Muscle layer of duodenum (tissue), 2 donors: ENCODE measurements around the gene BCL2L15.
A peak's percentile ranks its signal among the peaks of the same experiment; 100 is the strongest.

Source experiments
- H3K27ac ChIP-seq: one replicate; pipeline ENCODE4 v1.7.0; 2013; ENCODE audit warnings: mild to moderate bottlenecking, low read length
- H3K27me3 ChIP-seq: one replicate; pipeline ENCODE4 v1.7.0; 2013; ENCODE audit warnings: low read depth, mild to moderate bottlenecking, control low read depth, low read length
- H3K36me3 ChIP-seq, 2 donors: one replicate each; pipeline ENCODE4 v1.7.0; 2013; ENCODE audit warnings: low read length in 2 of 2, control low read depth in 1 of 2, mild to moderate bottlenecking in 1 of 2; ENCODE audit not compliant: insufficient read depth in 2 of 2, control insufficient read depth in 1 of 2
- H3K4me1 ChIP-seq, 2 donors: one replicate each; pipeline ENCODE4 v1.7.0; 2013; ENCODE audit warnings: low read length in 2 of 2, mild to moderate bottlenecking in 2 of 2, control low read depth in 1 of 2, moderate library complexity in 1 of 2; ENCODE audit not compliant: insufficient read depth in 2 of 2, control insufficient read depth in 1 of 2
- H3K4me3 ChIP-seq, 2 donors: one replicate each; pipeline ENCODE4 v1.7.0; 2013; ENCODE audit warnings: low read length in 2 of 2, low read depth in 1 of 2, mild to moderate bottlenecking in 1 of 2
- H3K9me3 ChIP-seq, 2 donors: one replicate each; pipeline ENCODE4 v1.7.0; 2013; ENCODE audit warnings: low read length in 2 of 2, control low read depth in 1 of 2, mild to moderate bottlenecking in 1 of 2; ENCODE audit not compliant: control insufficient read depth in 1 of 2
- donor health status: healthy.

BCL2L15 gene

DNA sequence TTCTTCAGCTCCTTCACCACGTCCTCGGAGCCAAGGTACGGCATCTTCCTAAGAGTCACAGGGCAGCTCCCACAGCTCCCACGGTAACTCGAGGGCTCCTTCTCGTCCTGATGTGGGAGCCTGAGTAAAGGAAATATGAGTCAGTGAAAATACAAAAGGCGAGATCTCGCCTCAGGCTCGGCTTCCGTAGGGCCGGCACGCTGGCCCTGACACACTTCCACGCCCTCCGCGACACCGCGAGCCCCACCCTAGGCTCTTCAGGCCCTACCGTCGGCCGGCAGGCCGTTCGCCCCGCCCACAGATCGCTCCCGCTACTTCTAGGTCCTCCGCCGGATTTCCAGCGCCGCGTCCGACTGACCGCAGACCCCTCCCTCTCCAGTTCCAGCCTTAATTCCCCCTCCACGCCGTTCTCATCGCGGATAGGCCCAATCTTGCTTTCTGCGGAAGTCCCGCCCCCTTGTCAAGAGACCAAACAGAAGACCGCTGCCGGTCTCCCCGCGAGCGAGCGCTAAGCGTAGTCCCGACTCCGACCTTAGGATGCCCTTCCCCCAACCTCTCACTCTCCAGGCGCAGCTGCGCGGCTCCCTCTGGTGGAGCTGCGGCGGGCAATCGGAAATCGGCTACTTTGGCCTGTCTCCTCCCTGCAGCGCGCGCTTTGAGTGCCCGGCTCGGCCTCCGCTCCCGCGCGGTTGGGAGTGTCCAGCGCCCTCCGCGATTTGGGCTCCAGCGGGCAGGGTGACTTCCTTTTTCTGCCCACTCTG is 17.5 kb upstream of the BCL2L15 start, which contains the start of the genes AP4B1 and DCLRE1B:
Gene AP4B1, minus strand, starts transcription at position 126 of the 761 bp plus-strand sequence. Its CDS starts 82 bp downstream, at position 44.
Gene DCLRE1B, plus strand, starts transcription at position 653 of the 761 bp plus-strand sequence. CDS start 261 bp downstream, outside the sequence.
- H3K27me3 ChIP-seq = no peaks in the 10 kb centered on the region
- H3K27ac ChIP-seq = peak within 1 kb of the TSS; percentile 98
- H3K36me3 ChIP-seq = peaks cover 13 to 29% of the 10 kb centered on the region in 2 donors
- peak within 1 kb of the TSS; percentile 77 to 98 for H3K4me3 ChIP-seq
- H3K4me1 ChIP-seq = peaks cover 0 to 21% of the 10 kb centered on the region in 2 donors
- no peaks in the 10 kb centered on the region for H3K9me3 ChIP-seq

DNA sequence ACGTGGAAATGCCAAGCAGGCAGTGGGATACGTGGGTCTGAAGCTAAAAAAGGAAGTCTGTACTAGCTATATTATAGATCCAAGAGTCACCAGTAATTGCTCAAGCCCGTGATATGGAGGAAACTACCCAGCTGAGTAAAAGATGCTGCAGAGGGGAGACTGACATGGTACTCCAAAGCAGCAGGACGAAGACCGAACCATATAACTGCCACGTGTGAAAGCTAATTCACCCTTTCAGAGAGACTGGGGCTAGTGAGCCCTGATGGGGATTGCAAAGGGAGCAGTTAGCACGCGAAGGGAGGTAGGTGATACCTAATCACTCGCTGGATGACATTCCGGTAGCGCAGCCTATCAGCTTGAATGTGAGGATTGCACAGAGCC is 16.9 kb upstream of the BCL2L15 start:
- Histone ChIP-seq H3K4me3 (peak overlapping the region; percentile 77 to 98), H3K27ac (peak overlapping the region; percentile 98), H3K27me3 (no peaks in the 10 kb centered on the region), H3K4me1 (peaks cover 0 to 21% of the 10 kb centered on the region in 2 donors), H3K9me3 (no peaks in the 10 kb centered on the region), H3K36me3 (peaks cover 14 to 34% of the 10 kb centered on the region in 2 donors)

GRCh38 chr1:113903501-113904292 is 16.3 kb upstream of the BCL2L15 start:
- H3K4me3 ChIP-seq = peak overlapping the region; percentile 77 to 98
- no peaks in the 10 kb centered on the region for H3K9me3 ChIP-seq
- peak overlapping the region; percentile 98 for H3K27ac ChIP-seq
- peaks cover 0 to 21% of the 10 kb centered on the region in 2 donors for H3K4me1 ChIP-seq
- H3K27me3 ChIP-seq = no peaks in the 10 kb centered on the region
- H3K36me3 ChIP-seq = peaks cover 14 to 31% of the 10 kb centered on the region in 2 donors

GRCh38 chr1:113901191-113901590 is 13.8 kb upstream of the BCL2L15 start:
- Histone ChIP-seq H3K4me3 (no peak overlapping the region), H3K9me3 (no peaks in the 10 kb centered on the region), H3K27ac (no peak overlapping the region), H3K27me3 (no peaks in the 10 kb centered on the region), H3K4me1 (peaks cover 0 to 22% of the 10 kb centered on the region in 2 donors), H3K36me3 (peaks cover 17 to 35% of the 10 kb centered on the region in 2 donors)

- Histone ChIP-seq H3K4me3 (no peak overlapping the region), H3K27me3 (no peaks in the 10 kb centered on the region), H3K9me3 (no peaks in the 10 kb centered on the region), H3K27ac (no peak overlapping the region), H3K36me3 (peaks cover 38 to 52% of the 10 kb centered on the region in 2 donors), H3K4me1 (peaks cover 4 to 13% of the 10 kb centered on the region in 2 donors)
These were observed 11.7 kb upstream of the BCL2L15 start for GRCh38 chr1:113899111-113899510.

- Histone ChIP-seq H3K9me3 (no peaks in the 10 kb centered on the region), H3K27me3 (no peaks in the 10 kb centered on the region), H3K27ac (no peak overlapping the region), H3K36me3 (peaks cover 39 to 52% of the 10 kb centered on the region in 2 donors), H3K4me1 (peaks cover 4 to 6% of the 10 kb centered on the region in 2 donors), H3K4me3 (no peak overlapping the region)
These were observed 10.9 kb upstream of the BCL2L15 start for GRCh38 chr1:113898241-113898814.

GRCh38 chr1:113895961-113896360 is 8.6 kb upstream of the BCL2L15 start:
- Histone ChIP-seq H3K4me3 (no peak overlapping the region), H3K9me3 (no peaks in the 10 kb centered on the region), H3K36me3 (peaks cover 39 to 52% of the 10 kb centered on the region in 2 donors)

DNA sequence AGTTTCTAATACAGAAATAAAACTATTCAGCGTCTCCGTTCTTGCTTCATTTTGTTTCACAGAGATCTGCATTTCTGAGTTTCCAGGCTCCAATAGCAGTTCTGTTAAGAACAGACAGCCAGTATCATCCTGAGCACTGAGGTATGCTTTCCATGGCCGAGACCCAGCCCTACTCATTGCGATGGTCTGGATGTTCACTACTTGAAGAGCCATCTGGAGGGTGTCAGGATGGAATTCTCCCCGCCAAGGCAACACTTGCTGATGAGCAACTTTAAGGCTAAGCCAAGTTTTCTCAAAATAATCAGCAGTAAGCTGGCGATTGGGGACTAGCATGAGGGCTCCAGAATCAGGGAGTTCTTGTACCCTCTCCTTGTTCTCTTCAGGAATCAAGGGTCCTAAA is 7.7 kb upstream of the BCL2L15 start:
- peaks cover 34 to 43% of the 10 kb centered on the region in 2 donors for H3K36me3 ChIP-seq
- no peak overlapping the region for H3K4me3 ChIP-seq
- peaks cover 4 to 6% of the 10 kb centered on the region in 2 donors for H3K4me1 ChIP-seq
- H3K27ac ChIP-seq = no peak overlapping the region
- no peaks in the 10 kb centered on the region for H3K9me3 ChIP-seq
- H3K27me3 ChIP-seq = no peaks in the 10 kb centered on the region

More at GRCh38 chr1:113895961-113896360, 8.6 kb upstream of the BCL2L15 start:
- no peak overlapping the region for H3K27ac ChIP-seq
- no peaks in the 10 kb centered on the region for H3K27me3 ChIP-seq
- H3K4me1 ChIP-seq = peaks cover 4 to 6% of the 10 kb centered on the region in 2 donors

DNA sequence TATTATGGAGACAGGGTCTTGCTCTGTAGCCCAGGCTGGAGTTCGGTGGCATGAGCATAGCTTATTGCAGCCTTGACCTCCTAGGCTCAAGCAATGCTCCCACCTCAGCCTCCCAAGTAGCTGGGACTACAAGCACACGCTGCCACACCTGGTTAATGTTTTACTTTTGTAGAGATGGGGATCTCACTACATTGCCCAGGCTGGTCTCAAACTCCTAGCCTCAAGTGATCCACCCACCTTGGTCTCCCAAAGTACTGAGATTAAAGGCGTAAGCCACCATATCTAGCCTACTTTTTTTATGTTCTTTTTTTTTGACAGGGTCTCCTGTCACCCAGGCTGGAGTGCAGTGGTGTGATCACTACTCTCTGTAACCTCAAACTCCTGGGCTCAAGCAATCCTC is 5.9 kb upstream of the BCL2L15 start:
- Histone ChIP-seq H3K4me3 (no peak overlapping the region), H3K27me3 (no peaks in the 10 kb centered on the region), H3K9me3 (no peaks in the 10 kb centered on the region), H3K36me3 (peaks cover 27 to 32% of the 10 kb centered on the region in 2 donors), H3K27ac (no peak overlapping the region), H3K4me1 (peaks cover 2 to 4% of the 10 kb centered on the region in 2 donors)

DNA sequence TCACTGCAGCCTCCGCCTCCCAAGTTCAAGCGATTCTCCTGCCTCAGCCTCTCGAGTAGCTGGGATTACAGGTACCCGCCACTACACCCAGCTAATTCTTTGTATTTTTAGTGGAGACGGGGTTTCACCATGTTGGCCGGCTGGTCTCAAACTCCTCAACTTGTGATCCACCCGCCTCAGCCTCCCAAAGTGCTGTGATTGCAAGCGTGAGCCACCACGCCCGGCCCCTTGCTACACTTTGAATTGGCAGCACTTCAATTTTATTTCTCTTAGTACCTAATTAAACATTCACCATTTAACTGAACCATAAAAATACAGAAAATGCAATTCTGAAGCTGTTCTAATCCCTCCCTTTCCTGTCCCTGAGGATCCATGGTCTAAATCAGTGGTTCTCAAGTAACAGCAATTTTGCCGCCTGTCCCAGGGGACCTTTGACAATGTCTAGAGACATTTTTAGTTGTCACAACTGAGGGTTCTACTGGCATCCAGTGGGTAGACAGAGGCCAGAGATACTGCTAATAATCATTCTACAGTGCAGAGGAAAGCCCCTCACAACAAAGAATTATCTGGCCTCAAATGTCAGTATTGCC is 4.3 kb upstream of the BCL2L15 start:
- Histone ChIP-seq H3K36me3 (peaks cover 19 to 25% of the 10 kb centered on the region in 2 donors), H3K27me3 (no peaks in the 10 kb centered on the region), H3K4me1 (peaks cover 0 to 4% of the 10 kb centered on the region in 2 donors), H3K9me3 (no peaks in the 10 kb centered on the region), H3K4me3 (no peak overlapping the region), H3K27ac (no peak overlapping the region)
